GM21526 (cell line): ENCODE measurements around the gene USP17L10.
"Not testable (repeated sequence)": the region's sequence is repeated elsewhere in the genome, so short reads cannot be mapped to it uniquely, and the experiment has no call there.

ENCODE experiments used
- ATAC-seq: cut with Tn5 transposase; IDR thresholded peaks from one replicate; pipeline ENCODE4 v1.9.1; 2021; ENCODE audit warnings: moderate library complexity; ENCODE audit not compliant: unreplicated experiment, low FRiP score

USP17L10 gene

GRCh38 chr4:9210357-9210756 is at the start of gene USP17L10:
TSS of gene USP17L10 (plus strand) at chr4:9210657. CDS start at chr4:9210657, 0 bp downstream.
- not testable (repeated sequence) for ATAC-seq

GRCh38 chr4:9165990-9166389 is 44.5 kb upstream of the USP17L10 start:
- not testable (repeated sequence) for ATAC-seq

- ATAC-seq = not testable (repeated sequence)
Measured at GRCh38 chr4:9169791-9170459, 40.5 kb upstream of the USP17L10 start, which contains the start of gene FAM90A26. TSS of gene FAM90A26 (plus strand) at chr4:9170409. CDS start at chr4:9173173, 2,764 bp downstream.

- not testable (repeated sequence) for ATAC-seq
Measured at GRCh38 chr4:9214701-9215100, 4.2 kb downstream of the USP17L10 start.

GRCh38 chr4:9215105-9215504 is 4.6 kb downstream of the USP17L10 start, which contains the start of gene USP17L11:
TSS of gene USP17L11 (plus strand) at chr4:9215405. CDS start at chr4:9215405, 0 bp downstream.
- not testable (repeated sequence) for ATAC-seq

GRCh38 chr4:9219852-9220251 is 9.4 kb downstream of the USP17L10 start, which contains the start of gene USP17L12:
TSS of gene USP17L12 (plus strand) at chr4:9220152. CDS start at chr4:9220152, 0 bp downstream.
- ATAC-seq = not testable (repeated sequence)

GRCh38 chr4:9224596-9224995 is 14.1 kb downstream of the USP17L10 start, which contains the start of gene USP17L13:
TSS of gene USP17L13 (plus strand) at chr4:9224896. CDS start at chr4:9224896, 0 bp downstream.
- not testable (repeated sequence) for ATAC-seq

- ATAC-seq = not testable (repeated sequence)
Measured at GRCh38 chr4:9230249-9230648, 19.8 kb downstream of the USP17L10 start.

GRCh38 chr4:9234085-9234484 is 23.6 kb downstream of the USP17L10 start, which contains the start of gene USP17L15:
TSS of gene USP17L15 (plus strand) at chr4:9234385. CDS start at chr4:9234385, 0 bp downstream.
- not testable (repeated sequence) for ATAC-seq

GRCh38 chr4:9238461-9238860 is 28.0 kb downstream of the USP17L10 start:
- ATAC-seq = not testable (repeated sequence)

- ATAC-seq = not testable (repeated sequence)
Measured at GRCh38 chr4:9243579-9243978, 33.1 kb downstream of the USP17L10 start, which contains the start of gene USP17L17. TSS of gene USP17L17 (plus strand) at chr4:9243879. CDS start at chr4:9243879, 0 bp downstream.

GRCh38 chr4:9247953-9248680 is 37.7 kb downstream of the USP17L10 start, which contains the start of gene USP17L18:
TSS of gene USP17L18 (plus strand) at chr4:9248630. CDS start at chr4:9248630, 0 bp downstream.
- ATAC-seq = not testable (repeated sequence)

- not testable (repeated sequence) for ATAC-seq
Measured at GRCh38 chr4:9253078-9253477, 42.6 kb downstream of the USP17L10 start, which contains the start of gene USP17L19. TSS of gene USP17L19 (plus strand) at chr4:9253378. CDS start at chr4:9253378, 0 bp downstream.

GRCh38 chr4:9257824-9258223 is 47.4 kb downstream of the USP17L10 start, which contains the start of gene USP17L20:
TSS of gene USP17L20 (plus strand) at chr4:9258124. CDS start at chr4:9258124, 0 bp downstream.
- ATAC-seq = not testable (repeated sequence)
